ENCODE measurements around the gene PDE2A.

Gene PDE2A

DNA sequence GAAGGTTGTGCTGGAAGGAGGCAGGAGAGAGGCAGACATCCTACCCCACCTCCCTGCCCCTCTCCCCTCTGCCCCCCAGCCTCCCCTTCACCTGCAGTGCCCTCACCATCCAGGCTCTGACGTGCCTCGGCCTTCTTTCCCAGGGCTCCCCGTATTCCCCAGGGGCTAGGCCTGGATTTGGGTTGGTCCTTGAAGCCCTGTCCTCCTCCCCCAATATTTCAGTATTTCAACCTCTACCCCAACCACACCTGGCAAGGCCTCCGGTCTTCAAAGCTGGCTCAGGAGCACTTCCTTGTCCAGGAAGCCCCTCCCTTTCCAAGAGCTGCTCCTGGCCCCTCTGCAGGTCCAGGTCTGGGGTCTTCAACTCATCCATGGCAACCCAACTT, 8.6 kb upstream of the PDE2A start:
- no peak for DNase-seq (ENCODE audit: low spot score)

DNA sequence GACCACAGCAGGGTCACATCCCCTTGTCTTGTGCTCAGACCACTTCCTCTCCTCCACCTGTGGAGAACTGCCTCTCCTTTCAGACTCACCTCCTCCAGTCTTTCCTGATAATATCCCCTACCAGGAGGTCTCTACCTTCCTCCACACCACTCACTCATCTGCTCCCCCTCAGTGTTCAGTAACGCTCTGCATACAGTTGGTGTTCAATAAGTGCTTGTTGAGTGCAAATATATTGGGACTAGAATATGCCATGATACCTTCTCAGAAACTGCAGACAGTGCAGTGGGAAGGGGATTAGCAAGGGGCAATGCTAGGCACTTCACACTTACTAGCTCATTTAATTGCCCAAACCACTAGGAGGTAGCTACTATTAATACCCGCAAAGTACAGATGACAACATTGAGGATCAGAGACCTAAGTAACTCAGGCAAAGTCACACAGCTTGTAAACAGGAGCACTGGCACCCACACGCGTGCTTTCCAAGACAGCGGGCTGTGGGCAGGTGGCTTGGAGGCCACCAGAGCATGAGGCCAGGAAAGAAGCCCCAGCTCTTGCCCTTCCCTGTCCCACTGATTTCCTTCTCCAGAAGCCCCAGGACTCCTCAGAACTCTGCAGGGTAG, 8.1 kb upstream of the PDE2A start:
- no peak for DNase-seq (ENCODE audit: low spot score)

- no peak for DNase-seq (ENCODE audit: low spot score)
Observed at GRCh38 chr11:72681226-72682153, 7.3 kb upstream of the PDE2A start.

GRCh38 chr11:72680624-72681158, 6.5 kb upstream of the PDE2A start:
- no peak for DNase-seq (ENCODE audit: low spot score)

- no peak for DNase-seq (ENCODE audit: low spot score)
Observed at GRCh38 chr11:72679869-72680268, 5.6 kb upstream of the PDE2A start.

DNA sequence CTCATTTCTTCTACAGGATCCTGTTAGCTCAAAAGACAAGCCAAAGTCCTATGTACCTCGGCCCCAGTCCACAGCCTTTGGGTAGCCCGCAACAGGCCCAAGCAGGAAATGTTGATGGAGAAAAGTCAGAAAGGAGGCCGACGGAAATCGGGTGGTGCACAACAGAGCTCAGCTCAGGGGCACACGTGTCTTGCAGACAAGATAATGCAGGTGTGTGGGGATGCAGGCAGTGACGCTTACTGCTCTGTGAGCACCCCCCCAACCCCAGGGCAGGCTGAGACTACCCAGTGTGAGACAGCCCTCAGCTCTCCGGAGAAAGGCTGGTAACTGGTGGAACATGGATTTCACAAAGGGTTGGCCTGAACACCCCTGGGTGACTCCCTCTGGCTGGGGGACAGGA, 4.3 kb upstream of the PDE2A start:
- DNase-seq (ENCODE audit: low spot score): no peak

- DNase-seq (ENCODE audit: low spot score): peak; percentile 56
Observed at GRCh38 chr11:72676861-72677341, 2.7 kb upstream of the PDE2A start.

GRCh38 chr11:72675221-72675620, 999 bp upstream of the PDE2A start:
- DNase-seq (ENCODE audit: low spot score): no peak

DNA sequence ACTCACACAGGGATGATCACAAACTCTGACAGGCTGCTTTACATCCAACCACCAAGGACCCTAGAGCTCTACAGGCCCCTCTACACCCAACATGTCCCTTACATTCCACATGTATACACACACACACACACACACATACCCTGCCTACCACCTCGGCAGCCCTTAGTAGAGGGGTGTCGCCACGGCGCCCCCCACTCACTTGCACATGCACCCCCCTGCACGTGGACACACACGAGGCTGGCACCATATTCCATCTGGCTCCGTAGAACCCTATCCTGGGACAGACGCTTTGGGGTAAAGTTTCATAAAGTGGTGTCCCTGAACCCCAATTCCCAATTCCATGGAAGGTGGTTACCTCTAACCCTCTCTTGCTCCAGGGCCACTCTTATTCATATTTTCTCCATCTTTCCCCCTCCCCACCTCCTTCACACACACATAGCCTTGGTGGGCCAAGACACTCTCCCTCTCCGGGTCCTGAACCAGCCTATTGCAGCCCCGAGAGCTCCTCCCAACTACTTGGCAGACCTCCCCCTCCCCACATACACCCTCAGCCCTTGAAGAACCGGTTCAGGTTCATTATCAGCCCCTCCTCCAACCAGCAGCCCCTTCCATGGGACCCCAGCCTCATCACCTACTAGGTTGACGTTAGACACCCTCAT, 809 bp downstream of the PDE2A start:
- no peak for DNase-seq (ENCODE audit: low spot score)

DNA sequence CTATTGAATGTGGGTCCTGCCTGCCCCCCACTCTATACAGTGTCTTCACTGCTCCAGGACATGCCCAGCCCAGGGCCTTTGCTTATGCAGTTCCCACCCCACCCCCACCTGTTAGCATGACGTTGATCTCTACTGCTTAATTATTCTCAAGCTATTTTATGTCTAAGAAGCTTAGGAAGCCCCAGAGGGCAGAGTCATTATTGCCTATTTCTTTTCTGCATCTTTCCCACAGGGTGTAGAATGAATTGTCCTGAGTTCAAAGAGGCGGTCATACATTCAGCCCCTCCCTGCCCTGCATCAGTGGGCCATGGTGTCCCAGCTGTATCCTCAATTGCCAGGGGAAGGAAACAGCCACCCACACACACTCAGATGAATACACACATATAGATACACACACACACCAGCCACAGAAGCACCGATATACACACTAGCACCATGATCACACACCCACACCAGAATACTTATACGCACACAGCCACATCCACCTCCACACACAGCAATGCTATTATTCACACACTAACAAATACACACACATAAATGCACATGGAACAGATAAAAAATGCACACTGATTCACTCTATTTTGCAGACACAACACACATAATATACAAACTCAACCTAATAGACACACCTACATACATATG, 1.5 kb downstream of the PDE2A start:
- no peak for DNase-seq (ENCODE audit: low spot score)

DNA sequence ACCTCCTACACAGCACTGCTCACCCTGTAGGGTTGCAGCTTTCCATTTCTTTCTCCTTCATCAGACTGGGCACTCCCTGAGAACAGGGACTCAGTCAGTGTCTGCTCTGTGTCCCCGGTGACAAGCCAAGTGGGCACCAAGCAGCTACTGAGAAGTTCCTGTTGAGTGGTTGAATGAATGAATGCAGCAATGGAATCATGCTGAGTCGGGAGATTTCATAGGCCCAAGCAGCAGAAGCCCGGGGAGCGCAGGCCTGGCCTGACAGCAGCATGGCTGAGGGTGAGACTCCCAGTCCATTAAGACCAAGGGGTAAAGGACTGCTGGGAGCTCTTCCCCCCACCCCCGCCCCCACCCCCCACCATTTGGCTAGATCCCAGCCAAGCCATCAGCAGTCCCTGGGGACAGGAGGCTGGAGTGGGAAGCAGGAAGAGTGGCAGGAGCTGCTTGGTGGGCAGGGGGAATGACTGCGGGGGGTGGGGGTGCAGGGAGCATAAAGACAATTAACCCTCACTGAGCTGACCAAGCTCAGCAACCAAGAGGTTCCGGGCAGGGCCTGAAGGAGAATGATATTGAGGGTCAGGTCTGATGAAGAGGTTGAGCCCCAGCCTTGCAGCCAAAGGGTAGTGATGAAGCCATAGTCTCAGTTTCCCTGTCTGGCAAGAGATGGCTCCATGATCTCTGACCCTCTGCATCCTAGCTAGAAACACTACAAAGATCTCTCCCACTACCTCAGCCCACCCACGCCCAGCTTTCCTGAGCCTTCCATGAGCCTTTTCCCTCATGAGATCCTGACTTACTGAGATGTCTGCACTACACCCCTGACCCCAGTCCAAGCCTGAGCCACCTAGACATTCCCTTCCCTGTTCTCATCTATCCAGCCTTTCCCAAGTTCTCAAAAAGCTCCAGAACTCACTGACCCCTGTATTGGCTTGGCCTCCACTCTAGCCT, 2.8 kb downstream of the PDE2A start:
- no peak for DNase-seq (ENCODE audit: low spot score)

- DNase-seq (ENCODE audit: low spot score): no peak
Observed at GRCh38 chr11:72670041-72670440, 4.2 kb downstream of the PDE2A start.

GRCh38 chr11:72669527-72669926, 4.7 kb downstream of the PDE2A start:
- no peak for DNase-seq (ENCODE audit: low spot score)

GRCh38 chr11:72668629-72669347, 5.4 kb downstream of the PDE2A start:
- no peak for DNase-seq (ENCODE audit: low spot score)

DNA sequence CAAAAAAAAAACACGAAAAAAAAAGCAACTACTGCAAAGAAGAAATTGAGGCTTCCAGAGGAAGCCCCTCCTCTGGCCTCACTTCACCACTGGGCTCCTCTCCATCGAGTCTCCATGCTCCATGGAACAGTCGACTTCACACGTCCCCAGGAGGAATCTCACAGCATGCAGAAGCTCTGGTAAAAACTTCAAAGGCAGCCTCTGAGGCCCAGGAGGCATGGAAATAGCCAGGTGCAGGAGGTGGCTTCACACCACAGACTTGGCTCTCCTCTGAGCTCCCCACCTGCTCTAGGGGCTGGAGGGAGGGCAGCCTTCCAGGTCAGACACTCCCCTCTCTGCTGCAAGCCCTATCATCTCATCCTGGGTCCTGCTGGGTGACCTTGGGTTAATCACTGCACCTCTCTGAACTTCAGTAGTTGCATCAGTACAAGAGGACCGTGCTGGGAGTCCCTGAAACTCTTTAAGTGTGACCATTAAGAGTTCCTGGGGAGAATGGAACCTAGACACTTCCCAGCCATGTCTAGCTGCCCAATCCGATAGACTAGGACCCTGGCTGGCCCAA, 8.2 kb downstream of the PDE2A start:
- no peak for DNase-seq (ENCODE audit: low spot score)

- DNase-seq (ENCODE audit: low spot score): no peak
Observed at GRCh38 chr11:72662036-72662435, 12.2 kb downstream of the PDE2A start.

DNA sequence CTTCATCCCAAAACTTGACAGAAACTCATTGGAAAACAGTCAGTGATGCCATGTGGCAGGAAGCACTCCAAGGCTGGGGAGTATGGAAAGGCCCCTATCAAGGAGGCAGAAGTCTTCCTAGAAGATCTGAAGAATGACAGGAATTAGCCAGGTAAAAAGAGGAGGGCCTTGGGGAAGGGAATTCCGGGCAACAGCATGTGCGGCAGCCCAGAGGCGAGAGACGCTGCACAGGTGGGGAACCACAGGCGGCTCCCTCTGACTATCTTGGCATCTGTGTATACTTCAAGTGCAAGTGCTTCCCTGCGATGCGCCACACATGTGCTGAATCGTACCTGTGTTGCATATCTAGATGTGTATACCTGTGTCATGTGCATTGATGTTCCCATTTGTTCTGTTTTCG, 12.7 kb downstream of the PDE2A start:
- no peak for DNase-seq (ENCODE audit: low spot score)

DNA sequence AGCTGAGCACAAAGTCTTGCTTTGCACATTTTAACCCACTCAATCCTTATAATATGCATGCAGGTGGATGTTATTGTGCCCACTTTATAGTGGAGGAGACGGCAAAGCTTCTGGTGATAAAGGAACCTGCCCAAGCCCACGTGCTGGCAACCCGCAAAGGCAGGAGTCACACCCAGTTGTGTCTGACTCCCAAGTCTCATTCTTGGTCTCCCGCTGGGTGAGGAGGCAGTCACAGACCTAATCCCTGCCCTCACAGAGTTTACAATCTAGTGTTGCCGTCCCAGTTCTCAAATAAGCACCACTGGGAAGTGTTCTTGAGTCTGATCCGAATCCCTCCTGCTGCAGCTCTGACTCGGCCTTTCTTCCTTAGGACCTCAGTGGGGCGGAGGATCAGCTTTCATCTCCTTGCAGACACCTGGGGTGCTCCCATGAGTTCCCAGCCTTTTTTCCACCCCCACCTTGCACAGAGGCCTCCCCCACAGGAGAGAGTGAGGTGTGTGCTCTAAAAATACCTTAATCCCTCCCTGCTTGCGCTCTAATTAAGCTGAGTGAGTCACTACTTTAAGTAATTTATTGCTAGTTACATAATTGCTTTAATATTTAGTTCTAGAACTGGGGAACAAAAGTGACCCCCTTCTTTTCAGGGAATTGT, 15.1 kb downstream of the PDE2A start:
- DNase-seq (ENCODE audit: low spot score): no peak

GRCh38 chr11:72657411-72658100, 16.7 kb downstream of the PDE2A start:
- DNase-seq (ENCODE audit: low spot score): no peak
